AG04450 (cell line): Measurements from ENCODE around the gene TAPBP. TPM values are rescaled to one million over a fixed set of nuclear protein-coding genes. Genes with fewer than 3 reads are reported as not detected.
A peak's percentile ranks its signal among the peaks of the same experiment; 100 is the strongest.

Experiments
- CTCF ChIA-PET: fragments of 300-600, 350-600 bp; formaldehyde crosslinking; extraction: SDS; loops from one replicate; lab custom pipeline; 2022; ENCODE audit warnings: antibody characterized with exemption, inconsistent platforms; lab: Charles Lee
- POLR2A ChIA-PET: fragments of 350-600 bp; formaldehyde crosslinking; extraction: SDS; loops from one replicate; lab custom pipeline; 2021; ENCODE audit warnings: antibody characterized with exemption, inconsistent platforms; lab: Yijun Ruan, JAX
- DNase-seq: peaks from one replicate; pipeline ENCODE4 v3.0.0-alpha.2; 2011; ENCODE audit warnings: low read depth, low spot score
- H3K27ac ChIP-seq: one replicate; pipeline ENCODE4 v1.5.1; 2012; ENCODE audit warnings: low read depth, low read length, control low read depth
- H3K27me3 ChIP-seq: one replicate; pipeline ENCODE4 v1.6.0; 2012; ENCODE audit warnings: low read length; ENCODE audit not compliant: control insufficient read depth, insufficient read depth
- H3K4me3 ChIP-seq: 2 replicates; pipeline ENCODE4 v1.5.1; 2011; ENCODE audit warnings: mild to moderate bottlenecking, low read depth, low read length, control low read depth
- H3K9me3 ChIP-seq: 2 replicates; pipeline ENCODE4 v1.5.1; 2012; ENCODE audit warnings: low read length; ENCODE audit not compliant: control insufficient read depth, insufficient read depth
- polyA plus RNA-seq: library from polyadenylated mRNA; depleted of rRNA; stranded (reverse); fragments of >200 nt; gene quantifications from 2 replicates; pipeline ENCODE4 v1.2.3, GENCODE V29; 2011
- TF ChIP-seq, protein P1 (sequence below): IDR thresholded peaks from 2 replicates; pipeline ENCODE4 v1.5.1; 2011; ENCODE audit warnings: low read depth, low read length, control low read depth, inconsistent platforms

TAPBP gene
- polyA plus RNA-seq, 1 experiment = 29.3 TPM

DNA sequence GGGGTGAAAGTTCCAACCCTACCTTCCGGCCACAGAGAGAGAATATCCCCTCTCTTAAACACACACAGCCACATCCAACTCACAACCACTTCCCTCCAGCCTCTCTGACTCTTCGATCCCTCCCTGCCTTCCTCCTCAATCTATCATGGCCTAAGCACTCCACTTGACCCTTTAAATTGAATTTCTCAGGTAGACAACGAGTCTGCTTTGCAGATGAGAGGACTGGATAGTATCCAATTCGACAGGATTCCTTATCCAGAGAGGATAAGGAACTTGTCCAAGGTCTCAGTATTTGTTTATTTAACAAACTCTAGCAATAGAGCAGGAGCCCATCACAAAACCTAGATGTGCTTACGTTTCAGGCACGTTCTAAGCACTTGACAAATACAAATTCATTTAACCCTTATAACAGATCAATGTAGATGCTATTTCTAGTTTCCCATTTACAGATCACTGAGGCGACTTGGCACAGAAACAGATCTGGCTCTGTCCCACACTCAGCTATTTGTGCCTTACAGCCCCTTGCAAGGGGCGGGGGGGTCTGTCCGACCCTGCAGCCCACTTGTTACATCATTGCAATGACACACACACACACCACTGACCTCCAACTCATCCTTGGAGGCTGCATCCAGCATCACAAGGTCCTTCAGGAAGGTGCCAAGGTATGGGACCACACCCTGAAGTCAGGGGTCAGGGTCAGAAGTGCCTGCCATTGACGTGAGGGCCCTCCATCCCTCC, 19.6 kb downstream of the TAPBP start:
- no peak for DNase-seq
- CTCF ChIA-PET = no interaction called here
- TF ChIP-seq, protein P1, sequence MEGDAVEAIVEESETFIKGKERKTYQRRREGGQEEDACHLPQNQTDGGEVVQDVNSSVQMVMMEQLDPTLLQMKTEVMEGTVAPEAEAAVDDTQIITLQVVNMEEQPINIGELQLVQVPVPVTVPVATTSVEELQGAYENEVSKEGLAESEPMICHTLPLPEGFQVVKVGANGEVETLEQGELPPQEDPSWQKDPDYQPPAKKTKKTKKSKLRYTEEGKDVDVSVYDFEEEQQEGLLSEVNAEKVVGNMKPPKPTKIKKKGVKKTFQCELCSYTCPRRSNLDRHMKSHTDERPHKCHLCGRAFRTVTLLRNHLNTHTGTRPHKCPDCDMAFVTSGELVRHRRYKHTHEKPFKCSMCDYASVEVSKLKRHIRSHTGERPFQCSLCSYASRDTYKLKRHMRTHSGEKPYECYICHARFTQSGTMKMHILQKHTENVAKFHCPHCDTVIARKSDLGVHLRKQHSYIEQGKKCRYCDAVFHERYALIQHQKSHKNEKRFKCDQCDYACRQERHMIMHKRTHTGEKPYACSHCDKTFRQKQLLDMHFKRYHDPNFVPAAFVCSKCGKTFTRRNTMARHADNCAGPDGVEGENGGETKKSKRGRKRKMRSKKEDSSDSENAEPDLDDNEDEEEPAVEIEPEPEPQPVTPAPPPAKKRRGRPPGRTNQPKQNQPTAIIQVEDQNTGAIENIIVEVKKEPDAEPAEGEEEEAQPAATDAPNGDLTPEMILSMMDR = no peak
- H3K27me3 ChIP-seq = no peaks in the 10 kb centered on the region
- H3K9me3 ChIP-seq = no peaks in the 10 kb centered on the region; the same call in 1 of the 2 replicates
- no peak overlapping the region for H3K27ac ChIP-seq
- POLR2A ChIA-PET = no interaction called here
- H3K4me3 ChIP-seq = no peak overlapping the region

DNA sequence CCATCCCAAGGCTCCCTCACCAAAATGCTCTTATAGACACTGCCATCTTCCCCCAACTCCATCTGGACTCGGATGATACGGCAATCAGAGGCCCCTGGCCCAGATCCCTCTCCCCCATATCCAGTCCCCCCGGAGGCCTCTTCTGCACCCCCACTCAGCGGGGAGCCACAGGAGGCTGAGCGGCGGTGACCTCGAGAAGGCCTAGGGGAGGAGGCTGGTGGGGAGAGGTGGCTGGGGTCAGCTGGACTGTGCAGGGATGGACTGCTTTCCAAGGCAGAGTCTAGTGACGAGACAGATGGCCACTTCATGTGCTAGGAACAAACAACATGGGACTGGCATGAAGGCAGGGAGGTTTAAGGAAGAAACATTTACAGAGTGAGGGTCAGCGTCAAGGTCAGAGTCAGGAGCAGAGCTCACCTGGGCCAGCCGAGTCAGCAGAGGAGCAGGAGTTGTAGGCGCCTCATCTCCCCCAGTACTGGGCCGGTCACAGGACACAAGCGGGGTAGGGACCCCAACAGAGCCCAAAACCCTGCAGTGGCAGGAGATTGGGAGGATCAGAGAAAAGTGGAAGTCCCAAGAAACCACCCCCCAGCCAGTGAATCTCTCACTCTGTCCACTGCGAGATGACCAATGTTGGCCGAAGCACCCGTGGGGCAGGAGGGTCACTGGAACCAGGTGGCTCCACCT, 20.7 kb downstream of the TAPBP start:
- H3K27me3 ChIP-seq = no peaks in the 10 kb centered on the region
- no peak for DNase-seq
- no peak overlapping the region for H3K27ac ChIP-seq
- no peak overlapping the region for H3K4me3 ChIP-seq
- H3K9me3 ChIP-seq = no peaks in the 10 kb centered on the region
- POLR2A ChIA-PET = no interaction called here
- TF ChIP-seq, protein P1 = no peak
- CTCF ChIA-PET = no interaction called here

DNA sequence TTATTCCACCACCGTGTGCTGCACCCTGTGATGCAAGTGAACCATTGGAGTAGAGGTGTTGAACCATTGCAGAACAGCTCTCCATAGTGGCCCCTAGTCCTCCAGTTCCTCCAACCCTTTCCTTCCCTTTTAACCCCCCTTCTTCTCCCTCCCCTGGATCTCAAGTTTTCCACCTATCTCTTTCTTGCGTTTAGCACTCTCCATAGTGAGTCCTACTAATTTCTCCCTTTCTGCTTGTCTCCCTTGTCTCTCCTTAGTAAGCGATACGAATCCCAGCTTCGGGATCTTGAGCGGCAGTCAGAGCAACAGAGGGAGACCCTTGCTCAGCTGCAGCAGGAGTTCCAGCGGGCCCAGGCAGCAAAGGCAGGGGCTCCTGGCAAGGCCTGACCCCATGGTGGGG, 23.4 kb downstream of the TAPBP start:
- ChIA-PET CTCF (interaction anchor here (0.6 to 2.6 kb wide), 4 partner anchors 9 to 100 kb away, joined by 3 to 11 read pairs (median 6); partner anchors contain the start of gene RGL2), POLR2A (interaction anchor here (1.0 kb wide), 1 partner anchor 9 kb away, joined by 3 read pairs; no protein-coding TSS in a partner anchor)

DNA sequence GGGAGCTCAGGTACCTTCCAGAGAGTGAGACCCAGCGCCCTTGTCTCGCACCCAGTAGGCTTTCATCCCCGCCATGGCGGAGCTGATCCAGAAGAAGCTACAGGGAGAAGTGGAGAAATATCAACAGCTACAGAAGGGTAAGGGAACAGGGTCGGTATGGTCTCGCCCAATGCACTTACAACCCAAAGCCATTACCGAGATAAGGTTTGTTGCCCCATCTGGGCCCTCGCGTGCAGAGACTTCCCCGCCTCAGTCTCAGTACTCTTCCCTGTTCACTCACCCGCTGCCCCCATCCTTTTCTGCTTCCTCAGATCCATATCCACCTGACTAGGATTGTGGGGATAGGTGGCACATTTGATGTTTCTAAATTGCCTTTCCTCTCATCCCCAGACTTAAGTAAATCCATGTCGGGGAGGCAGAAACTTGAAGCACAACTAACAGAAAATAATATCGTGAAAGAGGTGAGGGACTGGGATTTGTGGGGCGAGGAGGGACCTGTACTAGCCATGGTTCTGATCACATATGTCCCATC, 24.0 kb downstream of the TAPBP start:
- TF ChIP-seq, protein P1 = no peak
- DNase-seq = no peak
- H3K4me3 ChIP-seq = peak overlapping the region; percentile 89
- ChIA-PET CTCF (interaction anchor here (0.6 to 2.6 kb wide), 4 partner anchors 9 to 101 kb away, joined by 3 to 11 read pairs (median 6); partner anchors contain the start of gene RGL2), POLR2A (interaction anchor here (1.0 to 2.3 kb wide), 6 partner anchors 9 to 319 kb away, joined by 4 to 18 read pairs (median 12); partner anchors contain the start of genes B3GALT4, RGL2, RPS18 and VPS52)
- no peaks in the 10 kb centered on the region for H3K9me3 ChIP-seq
- H3K27me3 ChIP-seq = no peaks in the 10 kb centered on the region
- no peak overlapping the region for H3K27ac ChIP-seq

More for the DNA sequence above, 23.4 kb downstream of the TAPBP start:
- Histone ChIP-seq H3K9me3 (no peaks in the 10 kb centered on the region), H3K27me3 (no peaks in the 10 kb centered on the region), H3K4me3 (peak overlapping the region; percentile 89), H3K27ac (no peak overlapping the region)
- TF ChIP-seq, protein P1 = no peak
- DNase-seq = no peak
